ENCODE data around the gene KRABD2.

KRABD2 gene

GRCh38 chr17:8372422-8372821 is 4.1 kb downstream of the KRABD2 start:
- intact Hi-C loops (cut with micrococcal nuclease; ENCODE audit: unreplicated experiment) = no loop called here
- H3K4me2 ChIP-seq (ENCODE audit: low read length) = no peak overlapping the region
- CTCF ChIA-PET (ENCODE audit: unreplicated experiment) = no interaction called here
- no peak for DNase-seq (ENCODE audit: low spot score)
- no peaks in the 10 kb centered on the region for H3K9me2 ChIP-seq (ENCODE audit: insufficient read depth, low read length)
- POLR2A ChIA-PET = interaction anchor here (1.0 kb wide), 1 partner anchor 10 kb away, joined by 6 read pairs; no protein-coding TSS in a partner anchor
- TF ChIP-seq CTCF (conservative IDR thresholded peaks at IDR 0.05; ENCODE audit: low read length) (no peak), EZH2phosphoT487 (IDR thresholded peaks at IDR 0.05; ENCODE audit: borderline replicate concordance, low read depth, low read length) (no peak)
- H3K36me3 ChIP-seq (ENCODE audit: insufficient read depth, low read length) = peaks cover 31% of the 10 kb centered on the region
- H3K79me2 ChIP-seq (ENCODE audit: insufficient read depth, low read depth, low read length) = no peaks in the 10 kb centered on the region
- H2AFZ ChIP-seq (ENCODE audit: low read length) = no peak overlapping the region
- H3K4me1 ChIP-seq (ENCODE audit: insufficient read depth, low read length, poor library complexity, severe bottlenecking) = peaks cover 17% of the 10 kb centered on the region
- H3K4me3 ChIP-seq (ENCODE audit: low read depth, low read length, poor library complexity, severe bottlenecking) = no peak overlapping the region
- BruUV-seq (replicated peaks) = no TSS peak
- H3K9me3 ChIP-seq (ENCODE audit: low read length) = no peaks in the 10 kb centered on the region
- no peaks in the 10 kb centered on the region for H4K20me1 ChIP-seq (ENCODE audit: insufficient read depth, low read length)
- H3K27ac ChIP-seq (ENCODE audit: low read depth, low read length, poor library complexity, severe bottlenecking) = no peak overlapping the region

DNA sequence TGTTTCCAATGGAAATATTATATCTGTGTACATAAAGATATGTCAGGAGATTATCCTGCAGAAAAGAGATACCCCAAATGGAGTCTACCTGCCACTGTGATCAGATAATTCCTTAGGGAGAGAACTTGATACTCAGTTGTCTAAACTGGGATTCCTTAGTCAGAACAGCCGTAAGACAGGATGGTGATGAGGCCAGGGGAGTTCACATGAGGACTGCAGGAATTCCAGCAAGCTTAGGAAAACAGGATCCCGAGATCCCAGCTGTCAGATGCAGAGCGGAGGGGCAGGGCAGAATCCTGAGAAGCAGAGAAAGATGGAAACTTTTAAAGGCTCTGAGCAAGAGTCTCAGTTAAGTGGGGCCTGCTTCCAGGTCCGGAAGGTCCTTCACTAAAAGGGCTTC is 4.7 kb downstream of the KRABD2 start:
- H2AFZ ChIP-seq (ENCODE audit: low read length) = no peak overlapping the region
- H3K27ac ChIP-seq (ENCODE audit: low read depth, low read length, poor library complexity, severe bottlenecking) = no peak overlapping the region
- H3K79me2 ChIP-seq (ENCODE audit: insufficient read depth, low read depth, low read length) = no peaks in the 10 kb centered on the region
- no peaks in the 10 kb centered on the region for H3K9me3 ChIP-seq (ENCODE audit: low read length)
- no peak overlapping the region for H3K4me3 ChIP-seq (ENCODE audit: low read depth, low read length, poor library complexity, severe bottlenecking)
- DNase-seq (ENCODE audit: low spot score) = no peak
- no peaks in the 10 kb centered on the region for H4K20me1 ChIP-seq (ENCODE audit: insufficient read depth, low read length)
- ChIA-PET POLR2A (interaction anchor here (0.6 to 1.0 kb wide), 2 partner anchors 10 to 459 kb away, joined by 3 to 6 read pairs; no protein-coding TSS in a partner anchor), CTCF (ENCODE audit: unreplicated experiment) (no interaction called here)
- no peaks in the 10 kb centered on the region for H3K9me2 ChIP-seq (ENCODE audit: insufficient read depth, low read length)
- H3K36me3 ChIP-seq (ENCODE audit: insufficient read depth, low read length) = peaks cover 24% of the 10 kb centered on the region
- TF ChIP-seq CTCF (conservative IDR thresholded peaks at IDR 0.05; ENCODE audit: low read length) (no peak), EZH2phosphoT487 (IDR thresholded peaks at IDR 0.05; ENCODE audit: borderline replicate concordance, low read depth, low read length) (no peak)
- H3K4me1 ChIP-seq (ENCODE audit: insufficient read depth, low read length, poor library complexity, severe bottlenecking) = peaks cover 10% of the 10 kb centered on the region
- no TSS peak for BruUV-seq (replicated peaks)
- intact Hi-C loops (cut with micrococcal nuclease; ENCODE audit: unreplicated experiment) = no loop called here
- no peak overlapping the region for H3K4me2 ChIP-seq (ENCODE audit: low read length)

GRCh38 chr17:8369944-8370343 is 6.6 kb downstream of the KRABD2 start:
- Histone ChIP-seq H3K4me1 (ENCODE audit: insufficient read depth, low read length, poor library complexity, severe bottlenecking) (no peaks in the 10 kb centered on the region), H3K79me2 (ENCODE audit: insufficient read depth, low read depth, low read length) (no peaks in the 10 kb centered on the region), H3K4me2 (ENCODE audit: low read length) (no peak overlapping the region), H3K9me2 (ENCODE audit: insufficient read depth, low read length) (no peaks in the 10 kb centered on the region), H2AFZ (ENCODE audit: low read length) (no peak overlapping the region), H3K36me3 (ENCODE audit: insufficient read depth, low read length) (peaks cover 8% of the 10 kb centered on the region; the same call in 1 of the 2 replicates), H4K20me1 (ENCODE audit: insufficient read depth, low read length) (no peaks in the 10 kb centered on the region), H3K4me3 (ENCODE audit: low read depth, low read length, poor library complexity, severe bottlenecking) (no peak overlapping the region), H3K9me3 (ENCODE audit: low read length) (no peaks in the 10 kb centered on the region), H3K27ac (ENCODE audit: low read depth, low read length, poor library complexity, severe bottlenecking) (no peak overlapping the region)
- ChIA-PET CTCF (ENCODE audit: unreplicated experiment) (interaction anchor here (0.6 kb wide), 1 partner anchor 14 kb away, joined by 3 read pairs; no protein-coding TSS in a partner anchor), POLR2A (no interaction called here)
- no TSS peak for BruUV-seq (replicated peaks)
- no peak for TF ChIP-seq EZH2phosphoT487 (IDR thresholded peaks at IDR 0.05; ENCODE audit: borderline replicate concordance, low read depth, low read length)
- DNase-seq (ENCODE audit: low spot score) = no peak
- intact Hi-C loops (cut with micrococcal nuclease; ENCODE audit: unreplicated experiment) = no loop called here

Measured in OCI-LY7 (cell line).